Peyer's patch (tissue), 4 donors: ENCODE measurements around the gene PSMD12. TPM values are rescaled to one million over a fixed set of nuclear protein-coding genes. Genes with fewer than 3 reads are reported as not detected.
"Not testable (repeated sequence)": the region's sequence is repeated elsewhere in the genome, so short reads cannot be mapped to it uniquely, and the experiment has no call there.

Source experiments
- DNase-seq, 3 donors: peaks; one replicate each; pipeline ENCODE4 v3.0.0-alpha.2; 2017 to 2019
- H3K27ac ChIP-seq, 4 donors: fragments of 200-600 bp; sonication (generic); one replicate each; pipeline ENCODE4 v1.5.1; 2016 to 2019
- H3K27me3 ChIP-seq, 2 donors: fragments of 200-600 bp; sonication (generic); one replicate each; pipeline ENCODE4 v1.5.1; 2019
- H3K36me3 ChIP-seq, 3 donors: fragments of 200-600 bp; sonication (generic); one replicate each; pipeline ENCODE4 v1.5.1; 2016 to 2019
- H3K4me1 ChIP-seq, 4 donors: fragments of 200-600 bp; sonication (generic); one replicate each; pipeline ENCODE4 v1.5.1; 2016 to 2019
- H3K4me3 ChIP-seq, 4 donors: fragments of 200-600 bp; sonication (generic); 1 replicate in 3 of 4; 2 replicates in 1 of 4; pipeline ENCODE4 v1.5.1; 2016 to 2019; ENCODE audit warnings: mild to moderate bottlenecking in 1 of 4
- H3K9me3 ChIP-seq, 4 donors: fragments of 200-600 bp; sonication (generic); one replicate each; pipeline ENCODE4 v1.5.1; 2016 to 2019; ENCODE audit warnings: mild to moderate bottlenecking in 1 of 4
- CTCF ChIP-seq, 6 experiments: fragments of 450-650 bp in 4 of 6; fragments of 200-600 bp in 2 of 6; sonication (generic) in 1 of 6; IDR thresholded peaks; one replicate each; pipeline ENCODE4 v1.5.1; 2017 to 2019; ENCODE audit warnings: antibody characterized with exemption in 6 of 6, mild to moderate bottlenecking in 3 of 6, moderate library complexity in 1 of 6
- POLR2A ChIP-seq, 2 donors: fragments of 450-650 bp; IDR thresholded peaks; one replicate each; pipeline ENCODE4 v1.5.1; 2017; ENCODE audit warnings: antibody characterized with exemption in 2 of 2, mild to moderate bottlenecking in 2 of 2, moderate library complexity in 2 of 2
- total RNA-seq, 4 donors: library from RNA; depleted of rRNA; stranded (reverse); fragments of >200 nt; gene quantifications; one replicate each; pipeline ENCODE4 v1.1.0, GENCODE V29; 2016

The PSMD12 gene
- total RNA-seq, 4 donors from 2014 or later: 15.2 to 23.1 (median 17.1) TPM

GRCh38 chr17:67412941-67413340 lies 46.6 kb upstream of the PSMD12 start:
- H3K27ac ChIP-seq: no peak overlapping the region
- H3K9me3 ChIP-seq: no peaks in the 10 kb centered on the region
- H3K27me3 ChIP-seq: no peaks in the 10 kb centered on the region
- TF ChIP-seq CTCF (IDR thresholded peaks at IDR 0.05): no peak
- TF ChIP-seq POLR2A (IDR thresholded peaks at IDR 0.05): no peak
- DNase-seq: no peak
- peaks cover 0 to 13% (median 0%) of the 10 kb centered on the region in 4 donors for H3K4me1 ChIP-seq
- no peak overlapping the region for H3K4me3 ChIP-seq
- no peaks in the 10 kb centered on the region for H3K36me3 ChIP-seq

- Histone ChIP-seq H3K4me3 (no peak overlapping the region), H3K27ac (no peak overlapping the region), H3K36me3 (no peaks in the 10 kb centered on the region), H3K4me1 (peaks cover 0 to 13% (median 0%) of the 10 kb centered on the region in 4 donors), H3K9me3 (no peaks in the 10 kb centered on the region), H3K27me3 (no peaks in the 10 kb centered on the region)
- TF ChIP-seq POLR2A (IDR thresholded peaks at IDR 0.05) (no peak), CTCF (IDR thresholded peaks at IDR 0.05) (no peak)
- no peak for DNase-seq
Measured at GRCh38 chr17:67412032-67412431, 45.7 kb upstream of the PSMD12 start.

- no peaks in the 10 kb centered on the region for H3K9me3 ChIP-seq
- TF ChIP-seq POLR2A (IDR thresholded peaks at IDR 0.05): no peak
- TF ChIP-seq CTCF (IDR thresholded peaks at IDR 0.05): no peak
- H3K27ac ChIP-seq: no peak overlapping the region
- no peaks in the 10 kb centered on the region for H3K27me3 ChIP-seq
- H3K36me3 ChIP-seq: no peaks in the 10 kb centered on the region
- DNase-seq: no peak
- peaks cover 0 to 13% (median 0%) of the 10 kb centered on the region in 4 donors for H3K4me1 ChIP-seq
- H3K4me3 ChIP-seq: no peak overlapping the region
Measured at GRCh38 chr17:67411397-67411796, 45.0 kb upstream of the PSMD12 start.

GRCh38 chr17:67408455-67408830 lies 42.1 kb upstream of the PSMD12 start:
- not testable (repeated sequence) for DNase-seq, H3K27me3 ChIP-seq, H3K36me3 ChIP-seq, H3K9me3 ChIP-seq, H3K4me3 ChIP-seq, H3K27ac ChIP-seq
- peaks cover 0 to 13% (median 0%) of the 10 kb centered on the region in 4 donors for H3K4me1 ChIP-seq

GRCh38 chr17:67403483-67403882 lies 37.1 kb upstream of the PSMD12 start:
- peaks cover 0 to 7% (median 3%) of the 10 kb centered on the region in 4 donors for H3K4me1 ChIP-seq
- no peaks in the 10 kb centered on the region for H3K27me3 ChIP-seq
- H3K9me3 ChIP-seq: no peaks in the 10 kb centered on the region
- H3K36me3 ChIP-seq: no peaks in the 10 kb centered on the region
- H3K27ac ChIP-seq: no peak overlapping the region
- TF ChIP-seq POLR2A (IDR thresholded peaks at IDR 0.05) (no peak), CTCF (IDR thresholded peaks at IDR 0.05) (no peak)
- DNase-seq: no peak
- no peak overlapping the region for H3K4me3 ChIP-seq

GRCh38 chr17:67403065-67403464 lies 36.7 kb upstream of the PSMD12 start:
- no peaks in the 10 kb centered on the region for H3K27me3 ChIP-seq
- no peak overlapping the region for H3K4me3 ChIP-seq
- H3K4me1 ChIP-seq: peaks cover 0 to 7% (median 3%) of the 10 kb centered on the region in 4 donors
- TF ChIP-seq CTCF (IDR thresholded peaks at IDR 0.05) (no peak), POLR2A (IDR thresholded peaks at IDR 0.05) (no peak)
- H3K9me3 ChIP-seq: no peaks in the 10 kb centered on the region
- H3K36me3 ChIP-seq: no peaks in the 10 kb centered on the region
- peak overlapping the region in 1 of 4 donors; percentile 25 for H3K27ac ChIP-seq
- no peak for DNase-seq
